GM19455 (cell line): ENCODE results near the gene RCC1.
"Not testable (repeated sequence)": the region's sequence is repeated elsewhere in the genome, so short reads cannot be mapped to it uniquely, and the experiment has no call there.

Experiments
- ATAC-seq: cut with Tn5 transposase; IDR thresholded peaks from one replicate; pipeline ENCODE4 v1.9.1; 2021; ENCODE audit not compliant: unreplicated experiment

RCC1 gene

DNA sequence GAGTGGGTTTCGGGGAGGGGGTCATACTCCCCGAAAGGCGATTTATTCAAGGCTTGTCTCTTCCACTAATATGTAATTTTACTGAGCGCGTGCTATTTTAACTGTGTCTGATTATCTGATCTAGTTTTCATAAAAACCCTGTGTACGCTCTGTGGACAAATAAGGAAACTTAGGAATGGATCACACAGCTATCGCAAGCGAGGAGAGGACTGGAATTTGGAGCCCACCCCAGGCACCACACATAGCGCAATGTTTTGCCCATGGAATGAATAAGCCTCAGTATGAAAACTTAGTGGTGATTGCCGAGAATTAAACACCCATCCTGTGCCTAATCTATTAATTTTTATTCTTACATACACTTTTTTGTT lies 76.4 kb downstream of the RCC1 start:
- no peak for ATAC-seq

DNA sequence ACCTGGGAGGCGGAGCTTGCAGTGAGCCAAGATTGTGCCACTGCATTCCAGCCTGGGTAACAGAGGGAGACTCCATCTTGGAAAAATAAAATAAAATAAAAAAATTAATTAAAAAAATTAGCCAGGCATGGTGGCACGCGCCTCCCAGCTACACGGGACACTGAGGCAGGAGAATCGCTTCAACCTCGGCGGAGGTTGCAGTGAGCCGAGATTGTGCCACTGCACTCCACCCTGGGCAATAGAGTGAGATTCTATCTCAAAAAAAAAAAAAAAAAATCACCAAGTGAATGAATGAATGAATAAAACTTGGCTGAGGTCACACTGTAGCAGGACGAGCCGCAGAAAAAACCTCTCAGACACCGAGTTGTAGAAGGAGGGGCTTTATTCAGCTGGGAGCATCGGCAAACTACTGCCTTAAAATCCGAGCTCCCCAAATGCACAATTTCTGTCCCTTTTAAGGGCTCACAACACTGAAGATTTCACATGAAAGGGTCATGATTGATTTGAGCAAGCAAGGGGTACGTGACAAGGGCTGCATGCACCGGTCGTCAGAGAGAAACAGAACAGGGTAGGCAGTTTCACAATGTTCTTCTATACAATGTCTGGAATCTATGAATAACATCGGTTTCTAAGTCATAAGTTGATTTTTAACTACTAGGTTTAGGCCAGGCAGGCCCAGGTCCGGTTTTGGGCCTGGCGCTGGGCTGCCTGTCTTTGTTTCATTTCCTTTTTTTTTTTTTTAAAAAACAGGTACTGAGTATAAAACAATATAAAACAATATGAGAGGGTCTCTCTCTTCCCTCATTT lies 80.9 kb downstream of the RCC1 start:
- not testable (repeated sequence) for ATAC-seq
